Nephron (organoid): Measurements from ENCODE around the gene TACC2.
A peak's percentile ranks its signal among the peaks of the same experiment; 100 is the strongest.
"Not testable (repeated sequence)": the region's sequence is repeated elsewhere in the genome, so short reads cannot be mapped to it uniquely, and the experiment has no call there.

Experiments
- H3K27ac Mint-ChIP-seq, 3 experiments: 2 replicates each; pipeline ENCODE4 v1.8.0; 2020; ENCODE audit warnings: mixed read lengths in 3 of 3, mild to moderate bottlenecking in 2 of 3, moderate library complexity in 1 of 3
- H3K27me3 Mint-ChIP-seq: 2 replicates; pipeline ENCODE4 v1.8.0; 2021; ENCODE audit warnings: low read depth, mild to moderate bottlenecking, moderate library complexity, mixed read lengths
- H3K36me3 Mint-ChIP-seq: 2 replicates; pipeline ENCODE4 v1.8.0; 2020; ENCODE audit warnings: low read depth, mixed read lengths
- H3K4me1 Mint-ChIP-seq: 2 replicates; pipeline ENCODE4 v1.8.0; 2020; ENCODE audit warnings: mixed read lengths
- H3K4me3 Mint-ChIP-seq, 3 experiments: 2 replicates each; pipeline ENCODE4 v1.8.0; 2020; ENCODE audit warnings: mild to moderate bottlenecking in 3 of 3, mixed read lengths in 3 of 3, moderate library complexity in 2 of 3
- H3K9me3 Mint-ChIP-seq: 2 replicates; pipeline ENCODE4 v1.8.0; 2020; ENCODE audit warnings: mixed read lengths
- CTCF ChIP-seq, 3 experiments: fragments of 200-600 bp; sonication (generic); IDR thresholded peaks; one replicate each; pipeline ENCODE4 v1.5.0; 2021; ENCODE audit warnings: antibody characterized with exemption in 3 of 3; ENCODE audit not compliant: unreplicated experiment in 3 of 3

The TACC2 gene

GRCh38 chr10:122062831-122063674, 74.1 kb downstream of the TACC2 start:
- Mint-ChIP-seq H3K27ac (peak overlapping the region; percentile 40 to 87 (median 68)), H3K9me3 (no peaks in the 10 kb centered on the region), H3K4me1 (peaks cover 10% of the 10 kb centered on the region), H3K4me3 (no peak overlapping the region), H3K36me3 (no peaks in the 10 kb centered on the region), H3K27me3 (no peaks in the 10 kb centered on the region)
- TF ChIP-seq CTCF (IDR thresholded peaks at IDR 0.05; ENCODE audit: unreplicated experiment in 3 of 3) = no peak

GRCh38 chr10:122066337-122066939, 77.5 kb downstream of the TACC2 start:
- peaks cover 19% of the 10 kb centered on the region for H3K4me1 Mint-ChIP-seq

GRCh38 chr10:122068844-122069243, 79.9 kb downstream of the TACC2 start:
- no peak for TF ChIP-seq CTCF (IDR thresholded peaks at IDR 0.05; ENCODE audit: unreplicated experiment in 3 of 3)
- no peaks in the 10 kb centered on the region for H3K27me3 Mint-ChIP-seq
- no peak overlapping the region for H3K4me3 Mint-ChIP-seq
- H3K36me3 Mint-ChIP-seq = no peaks in the 10 kb centered on the region
- peaks cover 9% of the 10 kb centered on the region for H3K4me1 Mint-ChIP-seq
- H3K27ac Mint-ChIP-seq = no peak overlapping the region
- H3K9me3 Mint-ChIP-seq = no peaks in the 10 kb centered on the region

More at GRCh38 chr10:122066337-122066939, 77.5 kb downstream of the TACC2 start:
- not testable (repeated sequence) for H3K27me3 Mint-ChIP-seq, H3K4me3 Mint-ChIP-seq, H3K36me3 Mint-ChIP-seq, H3K9me3 Mint-ChIP-seq, H3K27ac Mint-ChIP-seq

GRCh38 chr10:122072491-122072890, 83.5 kb downstream of the TACC2 start:
- TF ChIP-seq CTCF (IDR thresholded peaks at IDR 0.05; ENCODE audit: unreplicated experiment in 3 of 3) = no peak
- Mint-ChIP-seq H3K9me3 (no peaks in the 10 kb centered on the region), H3K27ac (peak overlapping the region in 1 of 3 experiments; percentile 18), H3K27me3 (no peaks in the 10 kb centered on the region), H3K4me3 (no peak overlapping the region), H3K36me3 (no peaks in the 10 kb centered on the region), H3K4me1 (peaks cover 9% of the 10 kb centered on the region)

- Mint-ChIP-seq H3K4me1 (peaks cover 13% of the 10 kb centered on the region), H3K27me3 (peaks cover 3% of the 10 kb centered on the region), H3K27ac (no peak overlapping the region), H3K4me3 (no peak overlapping the region), H3K9me3 (no peaks in the 10 kb centered on the region), H3K36me3 (no peaks in the 10 kb centered on the region)
- no peak for TF ChIP-seq CTCF (IDR thresholded peaks at IDR 0.05; ENCODE audit: unreplicated experiment in 3 of 3)
Observed at GRCh38 chr10:122073508-122073907, 84.5 kb downstream of the TACC2 start.

GRCh38 chr10:122075171-122075570, 86.2 kb downstream of the TACC2 start:
- peaks cover 16% of the 10 kb centered on the region for H3K4me1 Mint-ChIP-seq
- no peaks in the 10 kb centered on the region for H3K36me3 Mint-ChIP-seq
- H3K27ac Mint-ChIP-seq = no peak overlapping the region
- no peak overlapping the region for H3K4me3 Mint-ChIP-seq
- TF ChIP-seq CTCF (IDR thresholded peaks at IDR 0.05; ENCODE audit: unreplicated experiment in 3 of 3) = no peak
- H3K9me3 Mint-ChIP-seq = no peaks in the 10 kb centered on the region
- peaks cover 3% of the 10 kb centered on the region for H3K27me3 Mint-ChIP-seq

GRCh38 chr10:122075876-122076275, 86.9 kb downstream of the TACC2 start:
- H3K4me3 Mint-ChIP-seq, H3K27ac Mint-ChIP-seq, H3K27me3 Mint-ChIP-seq, H3K9me3 Mint-ChIP-seq, H3K36me3 Mint-ChIP-seq: not testable (repeated sequence)
- H3K4me1 Mint-ChIP-seq = peaks cover 16% of the 10 kb centered on the region
